NCI-H187 (cell line): ENCODE results near the gene EML1.

Experiments
- DNase-seq, 2 experiments: peaks; one replicate each; lab custom pipeline; 2025; lab: John Stamatoyannopoulos, UW

EML1 gene

DNA sequence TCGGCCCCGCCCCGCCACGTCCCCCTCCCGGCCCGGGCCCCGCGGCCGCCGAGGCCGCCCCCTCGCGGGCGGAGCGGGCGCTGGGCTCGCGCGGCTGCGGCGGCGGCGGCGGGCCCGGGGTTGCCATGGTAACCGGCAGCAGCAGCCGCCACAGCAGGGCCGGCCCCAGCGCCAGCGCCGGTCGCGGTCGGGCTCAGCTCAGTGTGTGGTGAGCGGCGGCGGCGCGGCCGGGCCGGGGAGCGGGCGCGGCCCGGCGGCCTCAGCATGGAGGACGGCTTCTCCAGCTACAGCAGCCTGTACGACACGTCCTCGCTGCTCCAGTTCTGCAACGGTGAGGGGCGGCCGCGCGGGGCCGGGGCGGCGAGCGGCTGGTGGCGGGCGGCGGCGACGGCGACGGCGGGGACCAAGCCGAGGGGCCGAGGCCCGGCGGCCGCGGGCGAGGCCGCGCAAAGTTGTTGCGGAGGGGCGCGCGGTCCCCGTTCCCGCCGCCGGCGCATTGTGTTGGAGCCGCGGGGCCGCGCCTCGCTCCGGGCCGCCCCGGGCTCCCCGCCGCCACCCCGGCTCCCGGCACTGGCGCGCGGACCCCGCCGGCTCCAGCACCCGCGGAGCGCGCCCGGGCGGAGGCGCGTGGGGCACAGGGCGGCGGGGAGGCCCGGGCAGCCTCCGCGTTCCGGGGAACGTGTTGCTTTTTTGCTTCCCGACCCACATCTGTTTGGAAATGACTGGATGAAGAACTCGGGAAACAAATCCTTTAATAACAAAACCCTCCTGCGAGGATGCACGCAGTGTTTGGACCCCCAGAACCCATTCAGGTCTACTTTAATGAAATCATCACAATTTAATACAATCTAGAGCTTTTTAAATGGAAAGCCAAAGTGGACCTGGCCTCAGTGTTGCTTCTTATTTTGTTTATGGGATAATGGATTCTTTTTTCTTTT is at the start of gene EML1:
EML1 (plus strand) TSS at position 201 of the 938 bp plus-strand sequence; CDS start at position 265, 64 bp downstream.
- peak in 1 of 2 experiments; percentile 71 for DNase-seq

GRCh38 chr14:99744199-99744872 is 48.9 kb upstream of the EML1 start:
- DNase-seq = no peak

DNA sequence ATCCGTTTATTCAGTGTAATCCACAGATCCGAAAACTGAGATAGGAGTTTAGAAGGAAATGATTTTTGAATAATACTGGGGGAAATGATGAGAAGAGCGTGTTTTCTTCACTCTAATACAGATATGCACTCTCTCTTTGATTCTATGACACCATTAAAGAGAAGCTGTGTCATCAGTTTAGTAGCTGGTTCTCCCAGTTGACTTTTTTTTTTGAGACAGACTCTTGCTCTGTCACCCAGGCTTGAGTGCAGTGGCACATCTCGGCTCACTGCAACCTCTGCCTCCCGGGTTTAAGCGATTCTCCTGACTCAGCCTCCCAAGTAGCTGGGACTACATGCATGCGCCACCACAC is 48.4 kb upstream of the EML1 start:
- DNase-seq = no peak

DNA sequence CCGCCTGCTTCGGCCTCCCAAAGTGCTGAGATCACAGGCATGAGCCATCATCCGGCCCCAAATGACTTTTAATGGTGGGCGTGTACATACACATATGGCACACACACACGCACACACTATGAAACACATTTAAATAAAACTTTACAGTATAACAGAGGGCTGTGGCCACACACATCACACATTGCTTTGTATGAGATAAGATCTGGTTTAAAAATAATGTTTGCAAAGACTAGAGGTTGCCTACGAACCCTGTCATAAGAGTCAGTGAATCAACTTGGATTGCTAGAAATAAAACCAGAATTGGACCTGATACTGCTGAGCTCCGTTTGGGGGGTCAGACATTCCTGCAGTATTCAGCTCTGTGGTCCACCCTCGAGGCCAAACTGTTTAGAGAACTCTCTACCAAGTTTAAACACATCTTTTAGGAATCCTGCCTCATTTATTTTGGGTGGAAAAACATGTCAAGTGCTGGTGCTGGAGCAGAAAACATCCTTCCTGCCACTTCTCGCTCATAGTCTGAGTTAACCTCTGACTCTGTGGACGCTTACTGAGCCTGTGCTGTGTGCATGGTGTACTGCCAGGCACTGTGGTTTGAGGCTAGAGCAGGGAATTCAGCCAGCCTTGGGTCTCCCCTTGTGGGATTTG is 47.8 kb upstream of the EML1 start:
- no peak for DNase-seq

- no peak for DNase-seq
Measured at GRCh38 chr14:99747167-99747566, 46.0 kb upstream of the EML1 start.

- no peak for DNase-seq
Measured at GRCh38 chr14:99747582-99748330, 45.5 kb upstream of the EML1 start.

DNA sequence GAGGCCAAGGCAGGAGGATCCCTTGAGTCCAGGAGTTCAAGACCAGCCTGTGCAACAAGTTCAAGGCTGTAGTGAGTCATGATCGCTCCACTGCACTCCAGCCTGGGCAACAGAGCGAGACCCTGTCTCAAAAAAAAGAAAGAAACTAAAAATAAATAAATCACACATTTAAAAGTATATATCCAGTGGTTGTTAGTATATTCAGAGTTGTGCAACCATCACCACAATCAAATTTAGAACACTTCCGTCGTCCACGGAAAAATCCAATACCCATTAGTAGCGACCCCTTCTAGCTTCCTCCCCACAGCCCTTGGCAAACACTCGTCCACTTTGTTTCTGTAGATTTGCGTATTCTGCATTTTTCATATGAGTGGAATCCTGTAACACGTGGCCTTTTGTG is 44.7 kb upstream of the EML1 start:
- DNase-seq = no peak

GRCh38 chr14:99749142-99749541 is 44.1 kb upstream of the EML1 start:
- DNase-seq = no peak

DNA sequence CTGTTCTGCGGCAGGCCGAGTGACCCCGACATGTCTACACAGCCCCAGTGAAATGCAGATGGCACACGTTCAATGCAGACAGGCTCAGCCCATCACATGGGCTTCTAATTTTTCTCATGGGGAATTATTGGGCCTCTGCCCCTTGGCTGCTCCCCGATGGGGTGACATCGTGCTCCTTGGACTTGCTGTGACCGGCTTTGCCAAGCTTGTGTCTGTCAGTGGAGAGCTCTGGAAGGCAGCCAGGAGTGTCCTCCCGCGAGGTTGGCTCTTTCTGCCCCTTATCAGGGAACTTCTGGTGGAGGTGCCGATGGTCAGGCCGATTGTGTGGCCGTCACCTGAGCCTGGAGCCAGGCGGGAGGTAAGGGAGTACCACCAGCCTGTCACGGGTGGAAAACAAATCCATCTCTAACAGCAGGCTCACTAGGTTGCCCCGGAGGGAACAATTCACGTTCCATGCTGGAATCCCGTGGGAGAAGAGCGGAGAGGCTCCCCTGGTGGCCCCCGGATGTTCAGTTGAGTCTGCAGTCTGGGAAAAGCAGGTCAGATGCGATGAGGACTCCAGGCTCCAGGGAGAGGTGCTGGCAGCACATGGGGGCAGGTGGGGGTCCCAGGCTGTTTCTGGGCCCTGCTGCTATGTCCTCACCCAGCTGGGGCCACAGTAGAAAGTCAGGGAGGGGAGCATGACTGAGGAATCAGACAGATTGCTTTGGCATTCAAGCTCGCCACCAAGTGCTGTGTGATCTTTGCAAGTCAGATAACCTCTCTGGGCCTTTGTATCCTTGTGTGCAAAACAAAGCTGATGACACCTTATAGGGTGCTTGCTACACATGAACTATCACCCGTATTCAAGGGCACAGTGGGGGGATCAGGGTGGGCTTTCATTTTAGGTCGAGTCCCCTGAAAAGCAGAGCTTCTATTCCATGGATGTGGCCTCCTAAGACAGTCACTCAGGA is 43.2 kb upstream of the EML1 start:
- no peak for DNase-seq

- DNase-seq = no peak
Measured at GRCh38 chr14:99750746-99751450, 42.3 kb upstream of the EML1 start.

GRCh38 chr14:99751539-99752485 is 41.4 kb upstream of the EML1 start:
- DNase-seq = no peak

DNA sequence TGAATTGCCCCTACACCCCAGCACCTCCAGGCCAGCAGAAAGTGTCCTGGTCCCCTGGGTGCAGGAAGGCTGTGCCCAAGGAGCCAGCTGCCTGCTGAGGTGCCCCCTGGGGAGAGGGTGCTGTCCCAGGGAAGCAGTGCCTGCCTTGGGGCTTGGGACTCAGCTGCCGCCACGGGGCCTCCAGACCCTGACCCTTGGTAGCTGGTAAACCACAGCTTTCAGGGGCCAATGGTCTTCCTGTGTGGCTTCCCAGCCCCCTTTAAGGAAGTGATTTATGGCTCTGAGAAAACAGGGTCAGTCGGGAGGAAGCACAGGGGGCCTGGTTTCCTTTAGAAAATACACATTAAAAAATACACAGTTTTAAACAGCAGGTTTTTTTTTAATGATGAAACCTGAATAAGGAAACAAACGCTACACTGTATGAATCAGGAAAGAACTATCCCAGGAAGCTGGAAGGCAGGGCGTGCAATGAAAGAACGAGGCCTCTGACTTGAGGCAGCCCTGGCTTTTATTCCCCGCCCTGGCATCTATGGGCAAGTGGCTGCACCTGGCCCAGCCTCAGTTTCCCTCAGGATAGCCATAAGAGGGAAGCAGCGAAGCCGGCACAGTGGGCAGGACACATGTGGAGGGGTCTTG is 40.6 kb upstream of the EML1 start:
- DNase-seq = no peak

- DNase-seq = no peak
Measured at GRCh38 chr14:99753225-99754140, 39.7 kb upstream of the EML1 start.

DNA sequence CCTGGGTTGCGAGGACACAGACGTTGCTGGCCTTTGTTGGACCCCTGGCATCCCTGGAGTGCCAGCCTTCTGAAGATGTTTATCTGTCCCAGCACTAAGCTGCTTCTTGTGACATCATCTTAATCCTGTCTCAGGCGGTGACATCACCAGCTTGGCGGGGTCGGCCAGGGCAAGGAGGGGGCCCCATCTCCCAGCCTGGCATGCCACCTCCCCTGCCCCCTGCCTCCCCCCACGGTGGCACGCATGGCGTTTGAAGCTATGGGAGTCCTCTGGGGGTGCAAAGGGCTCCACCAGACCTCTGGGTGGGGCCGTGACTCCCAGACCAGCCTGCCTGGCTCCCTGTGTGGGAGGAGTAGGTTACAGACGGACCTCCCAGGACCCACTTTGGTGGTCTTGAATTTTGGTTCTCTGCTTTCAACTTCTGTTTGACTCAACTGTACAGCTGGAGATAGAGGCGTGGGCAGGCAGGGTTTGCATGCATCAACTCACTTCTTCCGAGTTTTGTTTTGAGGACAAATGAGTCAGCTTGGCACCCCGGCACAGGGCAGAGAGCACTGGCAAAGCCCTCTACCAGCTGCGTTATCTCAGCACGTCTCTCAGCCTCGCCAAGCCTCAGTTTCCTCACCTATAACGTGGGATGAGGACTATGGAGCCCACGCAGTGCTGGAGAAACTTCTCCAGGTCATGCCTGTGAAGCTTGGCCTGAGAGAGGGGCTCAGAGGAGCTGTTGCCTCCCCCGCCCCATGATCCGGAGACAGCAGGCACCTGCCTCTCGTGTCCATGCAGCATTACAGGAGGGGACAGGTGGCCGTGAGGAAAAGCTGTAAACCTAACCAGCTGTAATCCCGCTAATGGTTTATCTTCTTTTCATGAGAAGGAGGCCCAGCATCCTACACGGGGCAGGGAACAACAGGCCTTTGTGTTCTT is 38.8 kb upstream of the EML1 start:
- no peak for DNase-seq

DNA sequence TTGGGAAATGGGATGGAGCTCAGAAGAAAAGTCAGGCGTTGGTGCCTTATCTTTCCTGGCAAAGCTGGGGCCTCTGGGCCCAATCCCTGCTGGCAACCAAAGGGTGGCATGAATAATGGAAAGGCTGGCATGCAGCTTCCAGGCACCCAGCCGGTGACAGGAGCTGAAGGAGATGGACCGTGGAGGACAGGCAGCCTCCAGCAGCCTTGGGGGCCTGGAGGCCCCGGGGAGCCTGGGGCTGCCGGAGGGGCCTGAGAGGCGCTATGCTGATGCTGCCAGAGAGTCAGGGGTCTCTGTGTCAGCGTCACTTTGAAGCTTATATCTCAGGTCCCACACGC is 38.2 kb upstream of the EML1 start:
- no peak for DNase-seq
